Mammary epithelial cell (primary cell): Measurements from ENCODE around the gene P2RY1.

ENCODE experiments used
- EZH2 ChIP-seq: IDR thresholded peaks from 2 replicates; pipeline ENCODE4 v1.6.1; 2012; ENCODE audit warnings: low read length, inconsistent platforms, borderline replicate concordance
- TF ChIP-seq, protein P1 (sequence below), 2 donors: IDR thresholded peaks in 1 of 2; conservative IDR thresholded peaks in 1 of 2; 2 replicates each; pipeline ENCODE4 v1.5.1; 2011 to 2012; ENCODE audit warnings: inconsistent platforms in 2 of 2, low read length in 2 of 2, mild to moderate bottlenecking in 2 of 2, control low read depth in 1 of 2, low read depth in 1 of 2; ENCODE audit not compliant: insufficient read depth in 1 of 2; ENCODE audit errors: extremely low read depth in 1 of 2

DNA sequence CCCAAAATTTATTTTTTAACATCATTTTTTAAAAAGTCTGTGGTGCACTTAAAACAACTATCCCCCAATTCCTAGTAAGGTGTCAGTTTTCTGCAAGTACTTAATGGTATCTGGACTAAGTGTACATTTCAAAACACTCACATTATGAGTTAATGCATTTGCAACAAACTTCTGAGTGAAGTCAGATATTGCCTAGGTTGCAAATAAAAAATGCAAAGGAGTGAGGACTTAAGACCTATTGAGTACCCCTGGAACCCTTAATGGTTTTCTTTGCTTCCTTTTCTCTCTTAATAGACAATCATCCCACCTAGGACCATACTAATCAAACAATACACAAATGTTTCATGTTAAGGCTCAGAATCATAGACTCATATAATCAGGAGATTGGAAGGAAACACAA lies 1.8 kb upstream of the P2RY1 start:
- TF ChIP-seq EZH2, result no peak
- TF ChIP-seq, protein P1, sequence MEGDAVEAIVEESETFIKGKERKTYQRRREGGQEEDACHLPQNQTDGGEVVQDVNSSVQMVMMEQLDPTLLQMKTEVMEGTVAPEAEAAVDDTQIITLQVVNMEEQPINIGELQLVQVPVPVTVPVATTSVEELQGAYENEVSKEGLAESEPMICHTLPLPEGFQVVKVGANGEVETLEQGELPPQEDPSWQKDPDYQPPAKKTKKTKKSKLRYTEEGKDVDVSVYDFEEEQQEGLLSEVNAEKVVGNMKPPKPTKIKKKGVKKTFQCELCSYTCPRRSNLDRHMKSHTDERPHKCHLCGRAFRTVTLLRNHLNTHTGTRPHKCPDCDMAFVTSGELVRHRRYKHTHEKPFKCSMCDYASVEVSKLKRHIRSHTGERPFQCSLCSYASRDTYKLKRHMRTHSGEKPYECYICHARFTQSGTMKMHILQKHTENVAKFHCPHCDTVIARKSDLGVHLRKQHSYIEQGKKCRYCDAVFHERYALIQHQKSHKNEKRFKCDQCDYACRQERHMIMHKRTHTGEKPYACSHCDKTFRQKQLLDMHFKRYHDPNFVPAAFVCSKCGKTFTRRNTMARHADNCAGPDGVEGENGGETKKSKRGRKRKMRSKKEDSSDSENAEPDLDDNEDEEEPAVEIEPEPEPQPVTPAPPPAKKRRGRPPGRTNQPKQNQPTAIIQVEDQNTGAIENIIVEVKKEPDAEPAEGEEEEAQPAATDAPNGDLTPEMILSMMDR (conservative IDR thresholded peaks at IDR 0.05 in 1 of 2, IDR thresholded peaks at IDR 0.05 in 1 of 2; ENCODE audit: extremely low read depth in 1 of 2, insufficient read depth in 1 of 2, low read depth in 1 of 2, low read length in 2 of 2), result no peak
